SK-MEL-5 (cell line): Measurements from ENCODE around the gene PEAK1. TPM values are rescaled to one million over a fixed set of nuclear protein-coding genes. Genes with fewer than 3 reads are reported as not detected.

ENCODE experiments used
- DNase-seq: peaks from one replicate; pipeline ENCODE4 v3.0.0-alpha.2; 2016; ENCODE audit warnings: low read depth, low spot score
- in situ Hi-C: cut with HindIII; loops from 2 replicates; pipeline ENCODE4 v1.10.0; 2016; ENCODE audit warnings: low sequenced_read_pairs, high pct_unique_total_duplicates, low pct_unique_long_range_greater_than_20kb
- total RNA-seq: library from RNA; depleted of rRNA; stranded (reverse); fragments of >200 nt; shearing (Covaris generic); gene quantifications from 2 replicates; pipeline ENCODE4 v1.2.3, GENCODE V29; 2014

Gene PEAK1
- total RNA-seq, 1 experiment from 2014 or later, result 17.8 TPM

DNA sequence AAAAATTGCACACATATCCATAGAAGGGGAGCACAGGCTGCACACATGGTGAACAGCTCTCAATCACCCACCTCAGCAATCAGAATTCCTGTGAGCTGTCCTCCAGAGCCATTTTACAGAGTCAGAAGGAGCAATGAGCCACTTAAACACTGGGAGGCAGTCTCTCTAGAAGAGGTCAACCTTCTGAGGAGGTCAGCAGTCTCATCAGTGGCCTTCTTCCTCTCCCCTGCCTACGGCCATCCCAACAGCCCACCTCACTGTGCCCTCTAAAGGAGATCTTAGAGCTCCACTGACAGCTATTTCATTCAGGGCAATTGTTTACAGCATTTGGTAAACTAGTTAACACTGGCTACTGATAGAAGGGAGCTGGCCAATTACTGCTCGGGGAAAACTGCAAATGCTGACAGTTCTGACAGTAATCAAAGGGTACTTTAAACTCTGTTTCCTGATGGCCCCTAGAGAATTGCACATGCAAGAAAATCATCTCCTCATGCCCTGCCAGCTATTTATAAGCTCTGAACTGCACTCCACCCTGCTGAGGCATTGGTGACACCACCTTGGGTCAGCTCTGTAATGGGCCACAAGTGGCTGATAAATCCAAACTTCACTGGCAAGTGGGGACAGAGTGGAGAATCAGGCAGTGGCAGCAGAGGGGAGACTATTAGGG, 306.9 kb downstream of the PEAK1 start:
- in situ Hi-C loops, result no loop called here
- DNase-seq, result peak; percentile 48

GRCh38 chr15:77111789-77112188, 308.1 kb downstream of the PEAK1 start:
- in situ Hi-C loops, result no loop called here
- DNase-seq, result no peak

GRCh38 chr15:77107531-77108355, 312.2 kb downstream of the PEAK1 start:
- in situ Hi-C loops, result no loop called here
- DNase-seq, result peak; percentile 68

DNA sequence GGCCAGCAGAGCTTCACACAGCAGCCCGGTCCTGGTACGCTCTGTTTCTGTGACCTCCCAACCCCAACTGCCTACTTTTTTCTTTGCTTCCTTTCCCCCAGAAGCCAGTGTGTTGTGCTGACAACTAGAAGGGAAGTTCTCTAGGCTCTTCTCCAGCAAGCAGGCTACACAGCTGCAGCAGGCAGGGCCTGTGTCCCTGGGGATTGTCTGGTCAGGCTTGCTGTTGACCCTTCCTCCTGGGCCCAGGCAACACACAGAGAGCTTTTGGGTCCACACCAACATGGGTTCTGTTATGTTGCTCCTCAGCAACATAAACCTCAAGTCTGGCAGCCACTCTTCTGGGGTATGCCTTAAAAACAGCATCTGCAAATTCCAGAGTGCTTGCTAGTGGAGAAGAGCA, 312.8 kb downstream of the PEAK1 start:
- DNase-seq, result no peak
- in situ Hi-C loops, result no loop called here

- in situ Hi-C loops, result no loop called here
Measured at GRCh38 chr15:77104155-77104554, 315.7 kb downstream of the PEAK1 start.

DNA sequence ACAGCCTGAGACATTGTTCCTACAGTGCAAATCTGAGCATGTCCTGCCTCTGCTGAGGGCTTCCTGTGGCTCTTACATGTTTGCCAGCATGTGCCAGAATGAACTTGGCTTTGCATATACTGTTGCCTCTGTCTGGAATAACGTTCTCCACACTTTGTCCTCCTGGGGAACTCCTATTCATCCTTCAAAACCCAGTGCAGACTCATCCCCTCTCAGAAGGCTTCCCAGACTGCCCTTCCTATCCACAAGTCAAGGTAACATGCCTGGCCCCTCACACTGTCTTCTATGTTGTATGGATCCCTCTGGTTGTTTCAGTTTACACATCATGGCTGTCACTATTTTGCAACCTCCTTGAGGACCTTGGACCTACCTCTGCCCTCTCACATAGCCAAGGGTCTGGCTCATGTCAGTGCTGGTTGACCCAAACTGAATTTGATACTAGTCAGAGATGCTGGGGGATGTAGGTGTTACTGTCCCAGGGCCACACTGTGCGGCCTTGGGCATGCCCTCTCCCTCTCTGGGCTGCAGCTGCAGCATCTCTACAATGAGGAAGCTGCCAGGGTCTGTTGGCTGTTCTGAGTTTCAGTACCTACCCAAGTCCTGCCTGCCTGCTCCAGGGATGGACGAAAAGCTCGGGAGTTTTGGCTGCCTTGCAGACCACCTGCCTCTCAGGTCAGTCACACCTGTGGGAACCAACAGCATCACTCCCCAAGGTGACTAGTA, 320.0 kb downstream of the PEAK1 start:
- no peak for DNase-seq
- in situ Hi-C loops, result no loop called here

More at GRCh38 chr15:77104155-77104554, 315.7 kb downstream of the PEAK1 start:
- no peak for DNase-seq

GRCh38 chr15:77098572-77098971, 321.3 kb downstream of the PEAK1 start:
- in situ Hi-C loops, result no loop called here
- DNase-seq, result no peak

- no peak for DNase-seq
- in situ Hi-C loops, result no loop called here
Measured at GRCh38 chr15:77097921-77098320, 322.0 kb downstream of the PEAK1 start.

DNA sequence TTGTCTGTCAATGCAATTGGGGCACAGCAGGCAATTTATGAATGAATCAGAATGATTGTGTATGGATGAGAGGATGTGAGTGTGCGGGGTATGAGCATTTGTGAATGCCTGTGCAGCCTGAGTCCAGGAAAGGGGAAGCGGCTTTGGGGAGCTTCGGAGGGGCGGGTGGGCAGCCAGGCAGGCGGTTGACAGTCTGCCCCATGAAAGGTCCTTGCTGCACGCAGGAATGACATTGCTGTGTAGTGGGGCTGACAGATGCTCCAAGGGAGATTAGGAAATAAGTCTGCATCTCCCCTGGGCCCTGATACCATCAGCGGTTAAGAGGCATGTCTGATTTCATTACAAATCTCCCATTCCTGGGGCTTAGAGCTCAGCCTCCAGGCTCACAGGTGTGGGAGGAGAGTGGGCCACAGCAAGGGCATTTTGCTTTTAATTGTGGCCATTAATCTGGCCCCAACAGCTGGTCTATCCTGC, 322.6 kb downstream of the PEAK1 start:
- in situ Hi-C loops, result no loop called here
- no peak for DNase-seq

DNA sequence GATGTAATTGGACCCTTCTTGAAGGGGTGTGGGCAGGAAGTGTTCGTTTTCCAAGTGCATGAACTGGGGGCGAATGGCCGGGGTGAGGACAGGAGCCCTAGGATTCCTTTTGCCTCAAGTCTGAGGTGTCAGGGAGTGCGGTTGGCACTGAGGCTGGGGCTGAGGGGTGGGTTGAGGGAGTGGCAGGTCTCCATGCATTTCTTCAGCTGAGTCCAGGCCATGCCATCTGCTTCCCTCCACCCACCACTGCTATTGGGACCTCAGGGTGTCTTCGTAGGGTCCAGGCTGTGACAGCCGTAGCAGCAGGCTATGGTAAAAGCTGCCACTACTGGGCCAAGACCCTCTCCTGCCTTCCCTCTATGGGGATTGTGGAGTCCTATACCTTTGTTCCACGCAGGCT, 323.4 kb downstream of the PEAK1 start:
- in situ Hi-C loops, result no loop called here
- DNase-seq, result no peak

DNA sequence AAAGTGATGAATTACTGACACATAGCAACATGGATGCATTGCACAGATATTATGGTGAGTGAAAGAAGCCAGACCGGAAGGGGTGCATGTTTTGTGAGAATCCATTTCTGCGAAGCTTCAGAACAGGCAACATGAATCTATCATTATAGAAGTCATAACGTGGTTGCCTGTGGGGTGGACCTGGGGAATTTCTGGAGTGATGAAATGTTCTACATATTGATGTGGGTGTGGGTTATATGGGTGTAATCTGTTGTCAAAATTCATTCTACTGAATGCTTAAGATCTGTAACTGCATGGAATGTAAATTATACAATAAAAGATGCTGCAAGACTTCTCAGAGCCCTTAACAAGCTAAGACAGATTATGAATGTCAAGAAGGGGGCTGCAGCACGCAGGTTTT, 323.8 kb downstream of the PEAK1 start:
- DNase-seq, result no peak
- in situ Hi-C loops, result no loop called here

DNA sequence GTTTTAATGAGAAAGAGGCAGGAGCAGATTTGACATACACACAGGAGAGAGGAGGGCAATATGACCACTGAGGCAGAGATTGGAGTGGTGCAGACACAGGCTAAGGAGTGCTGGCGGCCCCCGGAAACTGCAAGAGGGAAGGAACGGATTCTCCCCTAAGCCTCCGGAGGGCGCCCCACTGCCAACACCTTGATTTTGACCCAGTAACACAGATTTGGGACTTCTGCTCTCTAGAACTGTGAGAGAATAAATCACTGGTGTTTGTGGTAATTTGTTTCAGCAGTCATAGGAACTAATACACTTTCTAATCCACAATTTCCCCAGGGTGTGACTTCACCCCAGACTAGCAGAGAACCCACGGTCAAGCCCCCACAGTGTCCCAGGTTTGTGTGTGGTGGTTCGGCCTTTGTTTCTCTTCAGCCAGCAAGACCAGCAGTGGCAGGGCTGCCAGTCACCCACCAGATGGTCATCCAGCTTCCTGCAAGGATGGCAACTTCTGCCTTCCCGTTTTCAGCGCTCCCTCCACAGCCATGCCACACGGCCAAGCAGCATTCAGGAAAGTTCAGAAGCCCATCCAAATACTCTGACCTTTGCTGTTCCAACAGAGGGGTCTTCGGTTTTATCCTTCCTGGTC, 325.4 kb downstream of the PEAK1 start:
- in situ Hi-C loops, result no loop called here
- no peak for DNase-seq

- in situ Hi-C loops, result no loop called here
- DNase-seq, result no peak
Measured at GRCh38 chr15:77093436-77093835, 326.5 kb downstream of the PEAK1 start.

DNA sequence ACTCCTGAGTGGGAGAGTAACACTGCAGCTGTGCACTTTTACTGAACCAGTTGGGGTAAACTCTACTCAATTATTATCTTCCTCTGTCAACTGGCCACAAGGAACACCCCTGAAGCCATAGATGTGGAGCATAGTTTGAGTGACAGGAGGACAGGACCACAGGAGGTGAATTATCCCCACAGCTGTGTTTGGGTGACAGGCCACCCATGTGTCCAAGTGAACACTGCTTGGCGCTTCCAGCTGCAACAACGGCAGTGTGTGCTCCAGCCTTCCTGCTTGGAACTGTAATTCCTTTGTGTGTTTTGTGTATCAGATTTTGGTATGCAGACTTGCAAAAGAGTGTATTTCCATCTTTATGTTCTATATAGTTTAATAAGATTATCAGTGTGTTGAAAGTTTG, 328.8 kb downstream of the PEAK1 start:
- DNase-seq, result no peak
- in situ Hi-C loops, result no loop called here

GRCh38 chr15:77087213-77087612, 332.7 kb downstream of the PEAK1 start:
- DNase-seq, result no peak
- in situ Hi-C loops, result no loop called here

GRCh38 chr15:77085297-77085696, 334.6 kb downstream of the PEAK1 start:
- in situ Hi-C loops, result no loop called here

DNA sequence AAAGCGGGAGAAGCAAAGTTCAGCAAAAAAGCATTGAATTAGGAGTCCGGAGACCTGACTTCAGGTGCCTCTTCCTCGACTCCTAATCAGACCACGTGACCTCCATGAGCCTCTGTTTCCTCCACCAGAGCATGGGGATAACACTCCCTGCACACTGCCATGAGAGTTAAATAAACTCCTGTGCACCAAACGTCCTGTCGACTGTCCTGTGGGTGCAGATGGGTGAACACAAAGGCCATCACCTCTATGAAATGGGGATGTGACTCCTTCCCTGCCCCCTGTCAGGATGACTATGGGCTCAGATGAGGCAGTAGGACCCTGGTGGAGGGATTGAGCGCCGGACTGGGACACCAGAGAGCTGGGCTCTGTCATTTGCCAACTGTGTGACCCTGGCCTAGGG, 335.5 kb downstream of the PEAK1 start:
- in situ Hi-C loops, result no loop called here
- no peak for DNase-seq

More at GRCh38 chr15:77085297-77085696, 334.6 kb downstream of the PEAK1 start:
- no peak for DNase-seq
